ENCODE results near the gene GDF2. TPM values are rescaled to one million over a fixed set of nuclear protein-coding genes. Genes with fewer than 3 reads are reported as not detected.

GDF2 gene
- total RNA-seq, 2 donors from 2014 or later, result 0.16 TPM; not detected in 1

DNA sequence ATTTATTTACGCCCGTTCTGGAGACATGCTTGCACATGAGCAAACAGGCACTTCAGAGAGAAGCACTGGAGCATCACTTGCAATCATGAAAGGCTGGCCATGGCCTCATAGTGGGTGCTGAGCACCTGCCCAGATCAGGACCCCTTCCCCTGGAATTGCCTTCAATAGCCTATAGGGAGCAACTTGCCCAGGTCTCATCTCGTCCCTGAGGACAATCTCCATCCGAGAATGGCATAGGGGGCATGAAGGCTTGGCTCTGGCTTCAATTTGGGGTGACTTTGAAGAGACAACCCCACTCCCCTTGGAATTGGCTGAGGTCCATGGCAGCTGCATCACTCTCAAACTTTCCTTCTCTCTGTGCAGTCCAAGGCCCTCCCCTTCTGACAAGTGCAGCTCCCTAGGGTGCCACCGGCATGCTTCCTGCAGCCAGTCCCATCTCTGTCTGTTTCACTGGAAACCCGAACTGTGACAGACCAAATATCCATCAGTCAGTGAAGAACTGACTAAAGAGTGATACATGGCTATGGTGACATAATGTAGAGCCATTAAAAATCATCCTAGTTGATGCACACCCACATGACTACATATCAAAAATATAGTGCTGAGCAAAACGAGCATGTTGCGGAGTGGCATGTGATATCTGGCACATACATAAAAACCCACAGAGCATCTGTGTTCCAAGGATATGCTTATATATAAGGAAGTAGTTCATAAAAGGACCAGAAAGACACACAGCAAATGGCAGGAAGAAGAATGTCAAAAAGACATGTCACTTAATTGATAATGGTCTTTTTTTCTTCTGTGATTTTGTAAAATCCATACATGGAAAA, 12.4 kb downstream of the GDF2 start:
- TF ChIP-seq, protein P1, sequence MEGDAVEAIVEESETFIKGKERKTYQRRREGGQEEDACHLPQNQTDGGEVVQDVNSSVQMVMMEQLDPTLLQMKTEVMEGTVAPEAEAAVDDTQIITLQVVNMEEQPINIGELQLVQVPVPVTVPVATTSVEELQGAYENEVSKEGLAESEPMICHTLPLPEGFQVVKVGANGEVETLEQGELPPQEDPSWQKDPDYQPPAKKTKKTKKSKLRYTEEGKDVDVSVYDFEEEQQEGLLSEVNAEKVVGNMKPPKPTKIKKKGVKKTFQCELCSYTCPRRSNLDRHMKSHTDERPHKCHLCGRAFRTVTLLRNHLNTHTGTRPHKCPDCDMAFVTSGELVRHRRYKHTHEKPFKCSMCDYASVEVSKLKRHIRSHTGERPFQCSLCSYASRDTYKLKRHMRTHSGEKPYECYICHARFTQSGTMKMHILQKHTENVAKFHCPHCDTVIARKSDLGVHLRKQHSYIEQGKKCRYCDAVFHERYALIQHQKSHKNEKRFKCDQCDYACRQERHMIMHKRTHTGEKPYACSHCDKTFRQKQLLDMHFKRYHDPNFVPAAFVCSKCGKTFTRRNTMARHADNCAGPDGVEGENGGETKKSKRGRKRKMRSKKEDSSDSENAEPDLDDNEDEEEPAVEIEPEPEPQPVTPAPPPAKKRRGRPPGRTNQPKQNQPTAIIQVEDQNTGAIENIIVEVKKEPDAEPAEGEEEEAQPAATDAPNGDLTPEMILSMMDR (IDR thresholded peaks at IDR 0.05), result no peak
- no peak overlapping the region for H3K4me3 ChIP-seq
- H3K4me1 ChIP-seq, result no peaks in the 10 kb centered on the region
- no peak overlapping the region for H3K27ac ChIP-seq
- H3K27me3 ChIP-seq, result no peaks in the 10 kb centered on the region
- H3K9me3 ChIP-seq, result no peaks in the 10 kb centered on the region
- no peaks in the 10 kb centered on the region for H3K36me3 ChIP-seq
- DNase-seq (ENCODE audit: low spot score), result no peak

DNA sequence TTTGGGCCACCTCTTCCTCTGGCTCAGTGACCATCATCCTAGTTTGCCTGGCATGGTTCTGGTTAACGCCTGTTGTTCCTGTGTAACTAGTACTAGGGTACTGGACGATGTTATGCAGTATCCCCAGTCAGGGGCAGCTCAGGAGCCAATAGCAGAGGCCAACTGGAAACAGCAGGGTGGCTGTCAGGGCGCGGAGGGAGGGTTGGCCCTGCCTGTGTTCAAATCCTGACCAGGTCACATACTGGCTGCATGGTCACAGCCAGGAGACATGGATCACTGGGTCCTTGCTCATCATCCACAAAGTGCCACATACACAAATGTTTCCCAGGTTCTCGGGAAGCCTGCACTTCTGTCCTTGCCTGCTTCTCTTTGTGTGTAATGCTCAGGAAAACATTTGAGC, 13.7 kb downstream of the GDF2 start:
- Histone ChIP-seq H3K27me3 (no peaks in the 10 kb centered on the region), H3K4me3 (no peak overlapping the region), H3K36me3 (no peaks in the 10 kb centered on the region), H3K9me3 (no peaks in the 10 kb centered on the region), H3K4me1 (no peaks in the 10 kb centered on the region), H3K27ac (no peak overlapping the region)
- no peak for DNase-seq (ENCODE audit: low spot score)
- TF ChIP-seq, protein P1 (IDR thresholded peaks at IDR 0.05), result no peak

DNA sequence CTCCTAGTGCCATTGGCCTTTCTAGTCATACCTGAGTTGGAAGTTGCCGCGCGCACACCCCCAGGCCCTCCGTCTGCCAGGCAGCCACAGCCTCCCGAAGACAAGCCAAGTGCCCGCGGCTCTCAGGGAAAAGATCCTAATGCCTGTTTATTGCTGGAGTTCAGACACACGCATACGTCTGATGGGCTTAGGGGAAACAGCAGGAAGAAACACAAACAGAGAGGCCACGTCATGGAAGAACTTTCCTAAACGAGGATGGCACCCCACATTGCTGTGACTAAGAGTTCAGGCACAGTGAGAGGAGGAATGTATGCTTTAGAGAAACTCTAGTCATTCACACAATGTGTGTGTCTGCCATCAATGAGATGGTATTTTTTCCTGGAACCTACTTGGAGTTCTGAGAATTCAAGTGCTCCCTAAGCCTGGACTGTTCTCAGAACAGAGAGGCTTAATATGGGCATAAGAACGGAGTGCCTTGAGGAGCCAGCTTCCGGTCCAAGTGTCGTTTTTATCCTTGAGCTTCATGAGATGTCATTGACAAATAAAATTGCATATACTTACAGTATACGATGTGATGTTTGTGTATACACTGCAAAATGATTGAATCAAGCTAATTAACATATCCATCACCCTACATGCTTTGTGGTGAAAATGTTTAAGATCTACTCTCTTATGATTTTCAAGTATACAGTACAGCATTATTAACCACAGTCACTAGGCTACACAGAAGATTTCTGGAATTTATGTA, 14.3 kb downstream of the GDF2 start:
- H3K4me3 ChIP-seq, result no peak overlapping the region
- no peak overlapping the region for H3K27ac ChIP-seq
- TF ChIP-seq, protein P1 (IDR thresholded peaks at IDR 0.05), result no peak
- no peaks in the 10 kb centered on the region for H3K9me3 ChIP-seq
- H3K27me3 ChIP-seq, result no peaks in the 10 kb centered on the region
- H3K4me1 ChIP-seq, result no peaks in the 10 kb centered on the region
- no peaks in the 10 kb centered on the region for H3K36me3 ChIP-seq
- no peak for DNase-seq (ENCODE audit: low spot score)

DNA sequence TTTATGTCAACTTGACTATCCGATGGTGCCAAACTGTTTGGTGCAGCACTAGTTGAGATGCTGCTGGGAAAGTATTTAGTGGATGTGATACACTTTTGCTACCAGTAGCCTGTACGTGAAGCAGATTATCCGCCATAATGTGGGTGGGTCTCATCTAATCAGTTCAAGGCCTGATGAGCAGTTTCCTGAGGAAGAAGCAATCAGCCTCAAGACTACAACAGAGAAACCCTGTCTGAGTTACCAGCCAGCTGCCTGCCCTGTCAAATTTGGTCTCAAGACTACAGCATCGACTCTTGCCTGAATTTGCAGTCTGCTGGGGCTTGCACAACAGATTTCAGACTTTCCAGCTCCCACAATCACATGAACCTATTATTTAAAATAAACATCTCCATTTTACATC, 15.1 kb downstream of the GDF2 start:
- H3K27ac ChIP-seq, result no peak overlapping the region
- no peaks in the 10 kb centered on the region for H3K9me3 ChIP-seq
- H3K27me3 ChIP-seq, result no peaks in the 10 kb centered on the region
- no peak overlapping the region for H3K4me3 ChIP-seq
- TF ChIP-seq, protein P1 (IDR thresholded peaks at IDR 0.05), result no peak
- no peak for DNase-seq (ENCODE audit: low spot score)
- H3K36me3 ChIP-seq, result no peaks in the 10 kb centered on the region
- no peaks in the 10 kb centered on the region for H3K4me1 ChIP-seq

DNA sequence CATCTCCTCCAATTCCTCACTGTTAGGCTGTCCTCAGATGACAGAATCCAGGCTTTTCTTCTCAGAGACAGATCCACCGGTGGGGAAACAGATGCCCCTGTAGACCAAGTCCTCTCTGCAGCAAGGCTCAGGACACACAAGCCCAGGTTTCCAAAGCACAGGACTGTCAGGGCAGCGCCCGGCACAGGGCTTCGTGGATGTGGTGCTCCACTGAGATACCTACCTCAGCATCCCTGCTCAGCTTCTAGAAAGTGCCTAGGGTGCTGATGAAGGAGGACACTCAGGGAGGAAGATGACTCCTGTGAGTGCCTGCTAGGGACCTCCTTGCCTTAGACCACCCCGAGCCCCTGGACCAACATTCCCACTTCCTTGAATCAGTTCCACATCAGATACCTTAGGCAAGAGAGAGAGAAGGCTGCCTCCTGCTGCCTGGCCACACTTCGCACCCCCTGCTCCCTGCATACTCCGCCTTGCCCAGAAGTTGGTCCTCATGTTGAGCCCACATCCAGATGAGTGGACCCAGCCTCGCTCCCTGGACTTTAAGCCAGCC, 17.0 kb downstream of the GDF2 start:
- Histone ChIP-seq H3K4me3 (no peak overlapping the region), H3K27ac (no peak overlapping the region), H3K9me3 (no peaks in the 10 kb centered on the region), H3K27me3 (no peaks in the 10 kb centered on the region), H3K36me3 (no peaks in the 10 kb centered on the region), H3K4me1 (no peaks in the 10 kb centered on the region)
- DNase-seq (ENCODE audit: low spot score), result no peak
- TF ChIP-seq, protein P1 (IDR thresholded peaks at IDR 0.05), result no peak

Data from right atrium auricular region (tissue), 2 donors.